K562 (cell line): Measurements from ENCODE around the gene PEDS1. TPM values are rescaled to one million over a fixed set of nuclear protein-coding genes. Genes with fewer than 3 reads are reported as not detected.

Experiments
- BACH1 ChIP-seq: fragments of 200-800 bp; sonication (Bioruptor generic); IDR thresholded peaks from 2 replicates; pipeline ENCODE4 v1.6.1; 2016; ENCODE audit warnings: missing genetic modification characterization, missing compliant biosample characterization
- CHD4 ChIP-seq: fragments of 200-600 bp; sonication (generic); IDR thresholded peaks from 3 replicates; pipeline ENCODE4 v1.6.1; 2012; ENCODE audit warnings: low read depth, mild to moderate bottlenecking, mixed read lengths, low read length, inconsistent platforms; ENCODE audit not compliant: insufficient read depth, insufficient replicate concordance, poor library complexity, severe bottlenecking
- DIDO1 ChIP-seq: fragments of 450-650 bp; IDR thresholded peaks from 2 replicates; pipeline ENCODE4 v1.6.1; 2016; ENCODE audit warnings: low read depth, missing biosample characterization, missing genetic modification characterization
- FUS ChIP-seq: fragments of 200-400 bp; formaldehyde crosslinking; optimal IDR thresholded peaks from 2 replicates; pipeline ENCODE3; 2017; ENCODE audit warnings: low read depth, low read length
- HDAC8 ChIP-seq: fragments of 450-650 bp; IDR thresholded peaks from 2 replicates; pipeline ENCODE4 v1.6.1; 2016; ENCODE audit warnings: mild to moderate bottlenecking, missing genetic modification characterization, moderate library complexity, missing compliant biosample characterization
- KDM2B ChIP-seq: fragments of 250-450 bp; sonication (Bioruptor Pico); IDR thresholded peaks from 2 replicates; pipeline ENCODE4 v1.8.0; 2021; ENCODE audit warnings: mild to moderate bottlenecking, moderate library complexity
- KLF16 ChIP-seq: IDR thresholded peaks from 2 replicates; pipeline ENCODE4 v1.6.1; 2016; ENCODE audit warnings: antibody characterized with exemption
- MAZ ChIP-seq, 2 experiments: fragments of 450-650 bp in 1 of 2; sonication (generic) in 1 of 2; formaldehyde crosslinking; IDR thresholded peaks in 1 of 2; conservative IDR thresholded peaks in 1 of 2; 2 replicates each; pipeline versions ENCODE4 v1.4.0 to v1.5.0; 2020; ENCODE audit warnings: mild to moderate bottlenecking in 1 of 2, missing genetic modification reagents in 1 of 2
- MNT ChIP-seq, 2 experiments: fragments of 450-650 bp; conservative IDR thresholded peaks; 2 replicates each; pipeline ENCODE4 v1.6.1; 2017; ENCODE audit warnings: mild to moderate bottlenecking in 2 of 2, moderate library complexity in 2 of 2
- POLR2AphosphoS2 ChIP-seq: IDR thresholded peaks from 2 replicates; pipeline ENCODE4 v1.6.1; 2012; ENCODE audit warnings: low read length, improper control_type of control experiment
- RNF2 ChIP-seq: sonication (generic); IDR thresholded peaks from 2 replicates; pipeline ENCODE4 v1.6.1; 2016
- TBL1XR1 ChIP-seq, 2 experiments: IDR thresholded peaks; 2 replicates each; pipeline ENCODE4 v1.6.1; 2012; ENCODE audit warnings: improper control_type of control experiment in 2 of 2, low read length in 2 of 2, mild to moderate bottlenecking in 1 of 2
- TSHZ1 ChIP-seq: fragments of 250-450 bp; sonication (Bioruptor Pico); IDR thresholded peaks from 2 replicates; pipeline ENCODE4 v1.4.0; 2020; ENCODE audit warnings: mild to moderate bottlenecking, moderate library complexity
- ZEB2 ChIP-seq: fragments of 450-650 bp; IDR thresholded peaks from 2 replicates; pipeline ENCODE4 v1.6.1; 2016
- ZNF280A ChIP-seq: fragments of 450-650 bp; IDR thresholded peaks from 2 replicates; pipeline ENCODE4 v1.6.1; 2018; ENCODE audit warnings: mild to moderate bottlenecking, low read depth; ENCODE audit not compliant: partially characterized antibody
- ZNF436 ChIP-seq: fragments of 250-450, 450-650 bp; sonication (Bioruptor Pico); formaldehyde crosslinking; IDR thresholded peaks from 2 replicates; pipeline ENCODE4 v1.7.0; 2020; ENCODE audit warnings: mild to moderate bottlenecking
- polyA plus RNA-seq, 8 experiments: library from polyadenylated mRNA; depleted of rRNA in 4 of 8; stranded (reverse) in 5 of 8; unstranded in 3 of 8; fragments of >200 nt; fragmentation: Nextera tagmentation in 2 of 8; fragmentation: Illumina TruSeq in 1 of 8; extraction: Ambion mirVana in 2 of 8; extraction: Trizol in 1 of 8; gene quantifications; 2 replicates each; pipeline versions ENCODE4 v1.2.1 to v1.2.3, GENCODE V29; 2011 to 2014; ENCODE audit warnings: inconsistent platforms in 1 of 8, missing spikeins in 1 of 8
- total RNA-seq, 7 experiments: library from RNA; depleted of rRNA in 6 of 7; stranded (reverse); fragments of >200 nt in 6 of 7; fragmentation: Illumina TruSeq in 2 of 7; extraction: Trizol in 2 of 7; gene quantifications; 2 replicates each; pipeline versions ENCODE4 v1.2.1 to v1.2.3, GENCODE V29; 2011 to 2021; ENCODE audit warnings: low replicate concordance in 1 of 7
- TF ChIP-seq, protein P1 (sequence below): IDR thresholded peaks from 3 replicates; pipeline ENCODE4 v1.6.1; 2011; ENCODE audit warnings: borderline replicate concordance, mild to moderate bottlenecking; ENCODE audit not compliant: insufficient read length, insufficient read depth
- TF ChIP-seq, protein P2 (sequence below): fragments of 450-650 bp; IDR thresholded peaks from 2 replicates; pipeline ENCODE4 v1.6.1; 2016; ENCODE audit warnings: borderline replicate concordance

Gene PEDS1
- total and polyA plus RNA-seq, 9 of the 15 experiments (the other 6 are each of a cell fraction or from before 2014, with no cell fraction given), result 2.9 to 38.5 (median 24.2) TPM

- TF ChIP-seq TSHZ1 (CRISPR knock-in tag) (no peak), BACH1 (no peak), CHD4 (no peak), MAZ (CRISPR knock-in tag; conservative IDR thresholded peaks at IDR 0.05 in 1 of 2, IDR thresholded peaks at IDR 0.05 in 1 of 2) (peak in 1 of 2 experiments; percentile 54; a peak in 2 of 4 replicates), RNF2 (peak; percentile 60; the same call in 1 of the 2 replicates), FUS (no peak), ZNF436 (CRISPR knock-in tag) (no peak), HDAC8 (tag) (no peak), ZNF280A (no peak), KDM2B (CRISPR knock-in tag) (no peak), KLF16 (peak; percentile 83), DIDO1 (tag) (no peak), MNT (conservative IDR thresholded peaks at IDR 0.05) (no peak), TBL1XR1 (IDR thresholded peaks at IDR 0.05; ENCODE audit: low read length in 2 of 2) (no peak), ZEB2 (peak; percentile 44; the same call in 1 of the 2 replicates), POLR2AphosphoS2 (no peak)
- TF ChIP-seq, protein P1, sequence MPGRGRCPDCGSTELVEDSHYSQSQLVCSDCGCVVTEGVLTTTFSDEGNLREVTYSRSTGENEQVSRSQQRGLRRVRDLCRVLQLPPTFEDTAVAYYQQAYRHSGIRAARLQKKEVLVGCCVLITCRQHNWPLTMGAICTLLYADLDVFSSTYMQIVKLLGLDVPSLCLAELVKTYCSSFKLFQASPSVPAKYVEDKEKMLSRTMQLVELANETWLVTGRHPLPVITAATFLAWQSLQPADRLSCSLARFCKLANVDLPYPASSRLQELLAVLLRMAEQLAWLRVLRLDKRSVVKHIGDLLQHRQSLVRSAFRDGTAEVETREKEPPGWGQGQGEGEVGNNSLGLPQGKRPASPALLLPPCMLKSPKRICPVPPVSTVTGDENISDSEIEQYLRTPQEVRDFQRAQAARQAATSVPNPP, result no peak
- TF ChIP-seq, protein P2, sequence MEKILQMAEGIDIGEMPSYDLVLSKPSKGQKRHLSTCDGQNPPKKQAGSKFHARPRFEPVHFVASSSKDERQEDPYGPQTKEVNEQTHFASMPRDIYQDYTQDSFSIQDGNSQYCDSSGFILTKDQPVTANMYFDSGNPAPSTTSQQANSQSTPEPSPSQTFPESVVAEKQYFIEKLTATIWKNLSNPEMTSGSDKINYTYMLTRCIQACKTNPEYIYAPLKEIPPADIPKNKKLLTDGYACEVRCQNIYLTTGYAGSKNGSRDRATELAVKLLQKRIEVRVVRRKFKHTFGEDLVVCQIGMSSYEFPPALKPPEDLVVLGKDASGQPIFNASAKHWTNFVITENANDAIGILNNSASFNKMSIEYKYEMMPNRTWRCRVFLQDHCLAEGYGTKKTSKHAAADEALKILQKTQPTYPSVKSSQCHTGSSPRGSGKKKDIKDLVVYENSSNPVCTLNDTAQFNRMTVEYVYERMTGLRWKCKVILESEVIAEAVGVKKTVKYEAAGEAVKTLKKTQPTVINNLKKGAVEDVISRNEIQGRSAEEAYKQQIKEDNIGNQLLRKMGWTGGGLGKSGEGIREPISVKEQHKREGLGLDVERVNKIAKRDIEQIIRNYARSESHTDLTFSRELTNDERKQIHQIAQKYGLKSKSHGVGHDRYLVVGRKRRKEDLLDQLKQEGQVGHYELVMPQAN, result no peak
These were observed 44.1 kb upstream of the PEDS1 start (continued) for GRCh38 chr20:50197463-50198179.
